ENCODE measurements around the gene PALM3. TPM values are rescaled to one million over a fixed set of nuclear protein-coding genes. Genes with fewer than 3 reads are reported as not detected.

Gene PALM3
- total RNA-seq, 1 donor from 2014 or later = 6.7 TPM

- H3K9me3 Mint-ChIP-seq (ENCODE audit: unreplicated experiment) = peaks cover 15% of the 10 kb centered on the region
- peak overlapping the region; percentile 88 for H3K27ac Mint-ChIP-seq (ENCODE audit: unreplicated experiment)
- H3K36me3 Mint-ChIP-seq (ENCODE audit: unreplicated experiment) = peaks cover 9% of the 10 kb centered on the region
- peak overlapping the region; percentile 94 for H3K4me3 Mint-ChIP-seq (ENCODE audit: unreplicated experiment)
- H3K4me1 Mint-ChIP-seq (ENCODE audit: low read depth, unreplicated experiment) = peaks cover 8% of the 10 kb centered on the region
- peaks cover 8% of the 10 kb centered on the region for H3K27me3 Mint-ChIP-seq (ENCODE audit: unreplicated experiment)
- peak; percentile 74 for DNase-seq
- TF ChIP-seq CTCF (IDR thresholded peaks at IDR 0.05; ENCODE audit: partially characterized antibody, unreplicated experiment) = no peak
These were observed 28.0 kb upstream of the PALM3 start for GRCh38 chr19:14089662-14090508.

DNA sequence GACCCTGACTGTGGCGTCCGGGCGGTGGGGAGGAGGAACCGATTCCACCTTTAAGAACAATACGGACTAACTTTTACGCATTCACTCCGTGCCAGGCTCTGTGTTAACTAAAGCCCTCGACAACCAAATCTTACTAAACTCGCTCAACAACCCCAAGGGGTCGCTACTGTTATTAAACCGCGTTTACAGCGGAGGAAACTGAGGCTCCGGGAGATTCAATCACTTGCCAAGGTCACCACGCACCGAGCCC lies 27.5 kb upstream of the PALM3 start:
- peaks cover 5% of the 10 kb centered on the region for H3K36me3 Mint-ChIP-seq (ENCODE audit: unreplicated experiment)
- peak overlapping the region; percentile 88 for H3K27ac Mint-ChIP-seq (ENCODE audit: unreplicated experiment)
- peaks cover 8% of the 10 kb centered on the region for H3K27me3 Mint-ChIP-seq (ENCODE audit: unreplicated experiment)
- TF ChIP-seq CTCF (IDR thresholded peaks at IDR 0.05; ENCODE audit: partially characterized antibody, unreplicated experiment) = peak; percentile 27
- DNase-seq = no peak
- H3K4me1 Mint-ChIP-seq (ENCODE audit: low read depth, unreplicated experiment) = peaks cover 8% of the 10 kb centered on the region
- H3K4me3 Mint-ChIP-seq (ENCODE audit: unreplicated experiment) = peak overlapping the region; percentile 94
- peaks cover 15% of the 10 kb centered on the region for H3K9me3 Mint-ChIP-seq (ENCODE audit: unreplicated experiment)

DNA sequence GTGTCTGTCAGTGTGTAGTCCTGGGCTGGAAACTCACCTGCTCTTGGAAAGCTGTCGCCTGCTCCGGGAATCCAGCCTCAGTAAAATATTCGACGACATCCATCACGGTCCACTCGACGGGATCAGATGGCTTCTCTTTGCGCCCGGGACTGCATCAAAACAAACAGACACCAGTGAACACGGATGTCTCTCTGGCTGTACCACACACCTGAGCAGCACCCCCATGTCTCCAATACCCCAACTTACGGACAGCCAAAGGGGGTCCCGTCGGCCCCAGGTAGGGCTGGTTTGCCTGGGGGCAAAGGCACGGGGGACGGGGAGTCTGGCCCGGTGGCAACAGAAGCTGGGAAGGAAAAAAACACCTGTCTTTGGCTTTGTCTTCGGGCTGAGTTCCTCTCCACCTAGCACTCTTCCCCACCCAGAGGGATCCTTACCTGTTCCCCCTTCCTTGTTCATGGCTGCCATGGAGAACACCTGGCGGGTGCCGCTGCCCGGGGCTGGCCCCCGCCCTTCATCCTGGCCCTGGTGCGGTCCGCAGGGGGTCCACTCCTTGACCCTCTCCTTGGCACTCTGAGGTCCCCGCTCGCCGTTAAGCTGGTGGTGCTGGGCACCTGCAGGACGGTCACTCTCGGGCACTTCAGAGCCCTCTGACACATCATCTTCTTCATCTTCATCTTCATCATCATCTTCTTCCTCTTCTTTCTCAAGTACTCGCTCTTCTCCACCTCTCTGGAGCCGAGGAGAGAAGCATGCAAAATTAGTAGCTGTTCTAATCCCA lies 26.9 kb upstream of the PALM3 start:
- H3K4me1 Mint-ChIP-seq (ENCODE audit: low read depth, unreplicated experiment) = peaks cover 8% of the 10 kb centered on the region
- H3K27me3 Mint-ChIP-seq (ENCODE audit: unreplicated experiment) = peaks cover 8% of the 10 kb centered on the region
- H3K4me3 Mint-ChIP-seq (ENCODE audit: unreplicated experiment) = peak overlapping the region; percentile 94
- peaks cover 5% of the 10 kb centered on the region for H3K36me3 Mint-ChIP-seq (ENCODE audit: unreplicated experiment)
- DNase-seq = no peak
- peaks cover 15% of the 10 kb centered on the region for H3K9me3 Mint-ChIP-seq (ENCODE audit: unreplicated experiment)
- peak overlapping the region; percentile 88 for H3K27ac Mint-ChIP-seq (ENCODE audit: unreplicated experiment)
- TF ChIP-seq CTCF (IDR thresholded peaks at IDR 0.05; ENCODE audit: partially characterized antibody, unreplicated experiment) = no peak

- H3K4me3 Mint-ChIP-seq (ENCODE audit: unreplicated experiment) = no peak overlapping the region
- H3K27me3 Mint-ChIP-seq (ENCODE audit: unreplicated experiment) = peaks cover 7% of the 10 kb centered on the region
- no peak for TF ChIP-seq CTCF (IDR thresholded peaks at IDR 0.05; ENCODE audit: partially characterized antibody, unreplicated experiment)
- peaks cover 7% of the 10 kb centered on the region for H3K4me1 Mint-ChIP-seq (ENCODE audit: low read depth, unreplicated experiment)
- H3K27ac Mint-ChIP-seq (ENCODE audit: unreplicated experiment) = no peak overlapping the region
- peaks cover 5% of the 10 kb centered on the region for H3K36me3 Mint-ChIP-seq (ENCODE audit: unreplicated experiment)
- H3K9me3 Mint-ChIP-seq (ENCODE audit: unreplicated experiment) = peaks cover 15% of the 10 kb centered on the region
- DNase-seq = no peak
These were observed 24.2 kb upstream of the PALM3 start for GRCh38 chr19:14086098-14086497.
